Endothelial cell of hepatic sinusoid (primary cell): ENCODE results near the gene NUP160.

Experiments
- in situ Hi-C: cut with HindIII; loops from 2 replicates; pipeline ENCODE4 v1.10.0; 2017; ENCODE audit warnings: low sequenced_read_pairs

The NUP160 gene

GRCh38 chr11:47732271-47732670 lies 115.9 kb downstream of the NUP160 start:
- in situ Hi-C loops = no loop called here

DNA sequence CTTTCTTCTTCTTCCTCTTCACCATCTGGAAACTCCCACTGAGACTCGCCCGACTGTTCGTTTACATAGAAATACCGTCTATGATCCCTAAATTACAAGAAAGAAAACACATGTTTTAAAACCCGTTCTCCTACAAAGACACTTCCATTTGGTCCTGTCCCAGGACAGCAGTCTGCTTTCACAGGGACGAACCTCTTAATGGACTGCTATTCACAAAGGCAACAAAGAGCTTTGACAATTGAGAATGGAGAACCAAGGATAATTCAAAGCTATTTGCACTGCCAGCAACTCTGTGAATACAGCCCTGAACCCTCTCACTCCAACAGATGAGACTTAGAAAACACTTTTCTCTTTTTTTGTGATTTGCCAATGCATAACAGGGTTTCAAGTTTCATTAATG lies 116.7 kb downstream of the NUP160 start:
- in situ Hi-C loops = no loop called here
